HG02852 (cell line): Measurements from ENCODE around the gene ADGRG7.
A peak's percentile ranks its signal among the peaks of the same experiment; 100 is the strongest.
"Not testable (repeated sequence)": the region's sequence is repeated elsewhere in the genome, so short reads cannot be mapped to it uniquely, and the experiment has no call there.

Experiments used
- ATAC-seq: cut with Tn5 transposase; IDR thresholded peaks from one replicate; pipeline ENCODE4 v1.9.1; 2021; ENCODE audit warnings: mild to moderate bottlenecking, moderate library complexity; ENCODE audit not compliant: unreplicated experiment

ADGRG7 gene, protein sequence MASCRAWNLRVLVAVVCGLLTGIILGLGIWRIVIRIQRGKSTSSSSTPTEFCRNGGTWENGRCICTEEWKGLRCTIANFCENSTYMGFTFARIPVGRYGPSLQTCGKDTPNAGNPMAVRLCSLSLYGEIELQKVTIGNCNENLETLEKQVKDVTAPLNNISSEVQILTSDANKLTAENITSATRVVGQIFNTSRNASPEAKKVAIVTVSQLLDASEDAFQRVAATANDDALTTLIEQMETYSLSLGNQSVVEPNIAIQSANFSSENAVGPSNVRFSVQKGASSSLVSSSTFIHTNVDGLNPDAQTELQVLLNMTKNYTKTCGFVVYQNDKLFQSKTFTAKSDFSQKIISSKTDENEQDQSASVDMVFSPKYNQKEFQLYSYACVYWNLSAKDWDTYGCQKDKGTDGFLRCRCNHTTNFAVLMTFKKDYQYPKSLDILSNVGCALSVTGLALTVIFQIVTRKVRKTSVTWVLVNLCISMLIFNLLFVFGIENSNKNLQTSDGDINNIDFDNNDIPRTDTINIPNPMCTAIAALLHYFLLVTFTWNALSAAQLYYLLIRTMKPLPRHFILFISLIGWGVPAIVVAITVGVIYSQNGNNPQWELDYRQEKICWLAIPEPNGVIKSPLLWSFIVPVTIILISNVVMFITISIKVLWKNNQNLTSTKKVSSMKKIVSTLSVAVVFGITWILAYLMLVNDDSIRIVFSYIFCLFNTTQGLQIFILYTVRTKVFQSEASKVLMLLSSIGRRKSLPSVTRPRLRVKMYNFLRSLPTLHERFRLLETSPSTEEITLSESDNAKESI

GRCh38 chr3:100609305-100609704 is at the start of gene ADGRG7:
Gene ADGRG7 (plus strand): TSS chr3:100609601. CDS start chr3:100609857, 256 bp downstream.
- no peak for ATAC-seq

- no peak for ATAC-seq
Measured at GRCh38 chr3:100560426-100560825, 49.0 kb upstream of the ADGRG7 start.

- no peak for ATAC-seq
Measured at GRCh38 chr3:100561459-100562158, 47.8 kb upstream of the ADGRG7 start.

DNA sequence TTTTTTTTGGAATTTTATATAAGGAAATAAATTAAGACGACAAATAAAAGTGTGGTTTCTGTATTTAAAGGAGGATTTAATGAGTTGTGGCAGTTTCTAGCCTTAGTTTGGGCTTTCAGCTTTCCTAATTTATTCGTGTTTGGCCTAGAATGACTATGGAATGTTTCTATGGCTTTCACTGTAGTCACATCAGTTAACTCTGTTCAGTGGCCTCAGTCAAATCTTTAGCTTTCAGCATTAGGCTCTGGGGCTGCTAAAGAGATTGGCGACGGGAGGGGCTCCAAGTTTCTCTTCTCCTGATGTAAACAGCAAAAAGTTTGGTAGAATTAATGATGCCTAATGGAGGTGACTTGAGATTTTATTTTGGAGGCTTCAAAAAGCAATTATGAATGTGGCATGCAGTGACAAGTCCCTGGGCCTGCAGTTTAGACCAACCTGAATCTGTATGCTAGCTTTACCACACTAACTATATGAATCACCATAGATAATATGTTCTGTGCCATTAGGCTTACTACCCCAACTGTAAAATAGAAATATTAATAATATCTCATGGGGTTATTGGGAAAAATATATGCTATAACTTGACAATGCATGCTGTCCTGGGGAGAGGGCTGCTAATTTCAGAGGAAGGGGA is 47.1 kb upstream of the ADGRG7 start:
- no peak for ATAC-seq

GRCh38 chr3:100563228-100563627 is 46.2 kb upstream of the ADGRG7 start:
- ATAC-seq = no peak

DNA sequence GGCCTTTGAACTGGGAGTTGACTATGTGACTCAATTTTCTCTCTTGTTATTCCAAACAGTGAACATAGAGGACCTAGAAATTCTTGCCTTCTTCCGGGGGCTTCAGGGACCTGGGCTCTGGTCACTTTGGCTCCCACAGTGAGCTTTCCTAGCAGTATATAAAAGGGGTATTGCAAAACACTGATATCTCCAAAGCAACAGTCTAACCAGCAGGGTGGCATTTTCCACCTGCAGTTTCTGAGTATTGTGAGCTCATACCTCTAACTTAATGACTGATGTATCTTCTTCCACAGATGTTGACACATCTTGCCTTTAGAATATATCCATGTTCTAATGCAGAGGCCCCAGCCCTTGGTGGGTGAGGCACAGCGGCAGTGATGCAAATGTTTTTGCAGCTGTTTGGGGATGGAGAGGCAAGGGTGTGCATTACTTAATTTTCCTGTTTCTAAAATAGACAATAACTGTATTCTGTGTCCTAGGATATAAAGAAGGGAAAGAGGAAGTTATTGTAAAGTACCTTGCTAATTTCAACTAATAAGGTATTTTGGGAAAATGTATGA is 45.7 kb upstream of the ADGRG7 start:
- ATAC-seq = no peak

DNA sequence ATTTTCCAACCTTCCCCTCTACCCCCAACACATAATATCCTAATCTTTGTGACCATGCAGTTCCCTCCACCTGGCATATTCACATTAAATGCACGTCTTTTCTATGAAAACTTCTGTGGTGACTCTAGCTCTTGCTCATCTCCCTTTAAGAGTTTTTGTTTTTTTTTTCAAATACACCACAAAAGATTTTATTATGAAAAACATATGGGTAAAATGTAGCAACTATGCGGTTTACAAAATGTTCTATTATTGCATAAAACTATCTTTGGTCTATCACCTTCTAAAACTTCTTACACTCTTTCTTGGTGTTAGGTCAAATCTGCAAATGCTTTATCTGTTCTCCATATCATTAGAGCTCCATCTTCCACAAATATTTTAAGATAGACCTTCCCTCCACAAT is 38.6 kb upstream of the ADGRG7 start:
- no peak for ATAC-seq

GRCh38 chr3:100574536-100574935 is 34.9 kb upstream of the ADGRG7 start:
- no peak for ATAC-seq

DNA sequence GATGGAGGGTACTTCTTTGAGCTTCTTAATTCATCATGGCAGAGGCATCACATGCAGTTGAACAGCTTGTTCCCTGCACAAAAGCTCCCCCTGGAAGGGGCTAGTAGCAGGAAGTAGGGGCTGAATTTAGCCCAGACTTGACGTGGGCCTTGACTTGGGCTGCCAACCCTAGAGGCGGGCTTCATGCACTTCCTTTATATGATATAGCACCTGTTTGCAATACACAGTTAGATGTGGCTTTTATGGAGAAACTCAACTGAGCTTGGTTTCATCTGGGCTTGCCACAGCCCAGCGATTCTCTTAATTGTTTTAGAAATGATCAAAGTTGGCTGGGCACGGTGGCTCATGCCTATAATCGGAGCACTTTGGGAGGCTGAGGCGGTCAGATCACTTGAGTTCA is 33.7 kb upstream of the ADGRG7 start:
- no peak for ATAC-seq

DNA sequence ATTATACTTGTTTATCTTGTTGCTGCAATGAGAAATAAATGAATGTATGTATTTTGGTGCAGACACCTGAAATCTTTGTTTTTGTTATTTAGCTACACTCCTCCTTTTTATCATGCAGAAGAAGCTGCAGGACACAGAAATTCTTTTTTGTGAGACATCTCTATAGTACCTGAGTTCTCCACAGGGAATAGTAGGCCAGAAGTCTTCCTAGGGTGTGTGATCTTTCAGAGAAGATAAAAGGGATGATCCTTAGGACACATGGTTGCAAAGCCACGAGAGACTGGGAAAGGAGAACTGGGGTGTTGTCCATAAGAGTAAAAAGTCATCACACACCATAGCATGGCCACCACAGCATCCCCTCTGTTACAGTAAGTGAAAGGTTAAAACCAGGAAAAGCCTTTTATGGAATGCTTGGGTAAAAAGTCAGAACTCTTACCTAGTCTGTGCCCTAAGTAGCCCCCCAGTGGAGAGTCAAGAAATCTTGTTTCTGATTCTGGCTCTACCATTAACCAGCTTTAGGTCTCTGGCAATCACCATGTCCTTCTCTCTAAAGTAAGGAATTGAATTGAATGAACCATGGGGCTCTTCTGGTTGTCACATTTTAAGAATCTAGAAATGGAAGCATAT is 31.9 kb upstream of the ADGRG7 start:
- ATAC-seq = no peak

GRCh38 chr3:100578646-100579045 is 30.8 kb upstream of the ADGRG7 start:
- ATAC-seq = no peak

- no peak for ATAC-seq
Measured at GRCh38 chr3:100580147-100580546, 29.3 kb upstream of the ADGRG7 start.

- no peak for ATAC-seq
Measured at GRCh38 chr3:100581650-100582049, 27.8 kb upstream of the ADGRG7 start.

GRCh38 chr3:100582157-100582556 is 27.2 kb upstream of the ADGRG7 start:
- not testable (repeated sequence) for ATAC-seq

DNA sequence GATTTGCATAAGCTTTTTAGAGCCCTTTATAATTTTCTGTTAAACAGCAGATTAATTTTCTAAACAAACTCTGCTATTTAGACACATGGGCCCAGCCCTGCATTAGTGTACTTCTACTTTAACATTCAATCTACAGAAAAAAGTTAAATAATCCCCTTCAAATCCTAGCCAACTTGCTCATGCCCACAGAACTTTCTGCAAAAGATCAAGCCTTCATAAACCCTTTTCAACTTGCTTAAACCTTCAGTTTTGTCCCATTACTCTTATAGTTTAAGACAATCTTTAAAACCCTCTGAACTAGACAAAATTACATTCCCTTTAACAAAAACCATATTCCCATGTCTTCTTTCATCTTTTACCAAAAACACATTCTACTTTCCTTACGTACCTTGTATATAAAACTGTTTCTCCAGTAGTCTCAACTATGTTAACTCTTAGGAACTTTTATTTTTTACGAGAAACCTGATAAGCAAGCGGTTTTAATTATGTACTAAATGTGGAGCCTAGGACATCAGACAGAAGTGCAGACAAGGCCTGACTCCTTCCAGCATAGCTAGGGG is 25.2 kb upstream of the ADGRG7 start:
- ATAC-seq = no peak

DNA sequence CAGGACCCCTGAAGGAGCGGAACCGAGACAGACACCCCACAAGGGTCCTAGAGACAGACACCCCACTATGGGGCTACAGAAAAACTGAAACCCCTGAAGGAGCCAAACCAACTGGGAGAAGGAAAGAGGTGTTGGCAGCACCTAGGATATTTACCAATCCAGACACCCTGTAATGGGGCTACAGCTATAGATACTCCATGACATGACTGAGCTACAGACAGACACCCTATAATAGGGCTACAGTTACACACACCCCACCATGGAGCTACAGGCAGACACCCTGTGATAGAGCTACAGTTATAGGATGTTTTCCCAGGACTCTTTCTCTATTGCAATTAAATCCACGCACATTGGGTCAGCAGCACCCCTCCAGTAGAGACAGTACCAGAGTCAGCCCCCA is 22.6 kb upstream of the ADGRG7 start:
- ATAC-seq = no peak

DNA sequence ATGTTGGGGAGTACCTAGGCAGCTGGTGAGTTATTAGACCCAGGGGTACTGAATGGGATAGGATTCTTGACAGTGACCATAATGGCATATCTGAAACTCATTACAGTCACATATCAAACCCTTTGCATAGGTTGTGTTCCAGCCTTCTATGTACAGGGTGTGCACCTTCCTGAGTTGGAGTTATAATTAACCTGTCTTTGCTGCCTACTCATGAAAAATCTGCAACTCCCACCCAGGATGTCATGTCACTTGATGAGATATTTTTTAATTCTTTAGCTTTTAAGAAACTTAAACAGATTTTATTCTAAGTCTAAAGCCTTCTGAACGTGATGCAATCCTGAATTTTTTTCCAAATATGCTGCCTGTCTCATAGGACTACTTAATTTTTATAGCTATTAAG is 21.1 kb upstream of the ADGRG7 start:
- ATAC-seq = no peak

GRCh38 chr3:100590114-100590839 is 19.1 kb upstream of the ADGRG7 start:
- peak; percentile 88 for ATAC-seq

DNA sequence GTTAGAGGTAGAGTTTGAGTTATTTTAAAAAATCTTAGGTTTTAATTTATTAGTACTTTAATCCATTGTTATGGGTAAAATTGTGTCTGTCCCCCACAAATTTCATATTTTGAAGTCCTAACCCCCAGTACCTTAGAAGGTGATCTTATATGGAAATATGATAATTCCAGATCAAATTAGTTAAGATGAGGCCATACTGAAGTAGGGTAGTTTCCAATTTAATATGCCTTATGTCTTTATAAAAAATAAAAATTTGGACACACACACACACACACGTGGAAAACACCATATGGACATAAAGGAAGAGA is 18.6 kb upstream of the ADGRG7 start:
- no peak for ATAC-seq

DNA sequence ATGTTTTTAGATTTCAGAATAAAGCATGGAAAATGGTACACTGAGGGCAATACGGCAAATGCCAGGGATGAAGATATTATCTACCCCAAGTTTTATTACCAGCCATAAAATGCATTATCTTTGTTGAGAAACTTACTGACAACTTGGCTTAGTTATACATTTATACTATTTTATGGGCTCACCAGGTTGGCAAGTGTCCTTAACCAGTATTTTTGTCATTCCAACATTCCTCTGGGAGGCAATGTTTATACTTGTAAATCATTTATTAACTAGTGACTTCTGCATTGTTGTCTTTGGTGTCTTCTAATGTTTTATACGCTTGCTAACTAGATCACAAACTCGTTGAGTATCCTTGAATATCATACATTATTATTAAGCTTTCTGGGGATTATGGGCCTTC is 18.0 kb upstream of the ADGRG7 start:
- ATAC-seq = no peak
